OCI-LY3 (cell line): ENCODE measurements around the gene SCN1B.

Experiments used
- EZH2phosphoT487 ChIP-seq: fragments of 200-600 bp; shearing (Covaris generic); IDR thresholded peaks from 2 replicates; pipeline ENCODE4 v1.6.1; 2018; ENCODE audit warnings: antibody characterized with exemption, mixed run types, low read depth
- TF ChIP-seq, protein P1 (sequence below): fragments of 200-600, 300-600 bp; sonication (generic); IDR thresholded peaks from 2 replicates; pipeline ENCODE4 v1.5.1; 2014; ENCODE audit warnings: antibody characterized with exemption, low read length, low read depth

GRCh38 chr19:35031072-35031881 is 1.0 kb downstream of the SCN1B start:
- TF ChIP-seq, protein P1, sequence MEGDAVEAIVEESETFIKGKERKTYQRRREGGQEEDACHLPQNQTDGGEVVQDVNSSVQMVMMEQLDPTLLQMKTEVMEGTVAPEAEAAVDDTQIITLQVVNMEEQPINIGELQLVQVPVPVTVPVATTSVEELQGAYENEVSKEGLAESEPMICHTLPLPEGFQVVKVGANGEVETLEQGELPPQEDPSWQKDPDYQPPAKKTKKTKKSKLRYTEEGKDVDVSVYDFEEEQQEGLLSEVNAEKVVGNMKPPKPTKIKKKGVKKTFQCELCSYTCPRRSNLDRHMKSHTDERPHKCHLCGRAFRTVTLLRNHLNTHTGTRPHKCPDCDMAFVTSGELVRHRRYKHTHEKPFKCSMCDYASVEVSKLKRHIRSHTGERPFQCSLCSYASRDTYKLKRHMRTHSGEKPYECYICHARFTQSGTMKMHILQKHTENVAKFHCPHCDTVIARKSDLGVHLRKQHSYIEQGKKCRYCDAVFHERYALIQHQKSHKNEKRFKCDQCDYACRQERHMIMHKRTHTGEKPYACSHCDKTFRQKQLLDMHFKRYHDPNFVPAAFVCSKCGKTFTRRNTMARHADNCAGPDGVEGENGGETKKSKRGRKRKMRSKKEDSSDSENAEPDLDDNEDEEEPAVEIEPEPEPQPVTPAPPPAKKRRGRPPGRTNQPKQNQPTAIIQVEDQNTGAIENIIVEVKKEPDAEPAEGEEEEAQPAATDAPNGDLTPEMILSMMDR: no peak
- no peak for TF ChIP-seq EZH2phosphoT487
